DOHH2 (cell line): ENCODE results near the gene TBC1D2B.

Source experiments
- H3F3A ChIP-seq: fragments of 200-600 bp; sonication (generic), shearing (Covaris generic); 2 replicates; pipeline ENCODE4 v1.6.0; 2016; ENCODE audit warnings: antibody characterized with exemption, mild to moderate bottlenecking; ENCODE audit not compliant: control insufficient read depth, insufficient read depth
- H3K27ac ChIP-seq: fragments of 200-600 bp; sonication (generic); 2 replicates; pipeline ENCODE4 v1.5.1; 2014; ENCODE audit warnings: low read depth, mild to moderate bottlenecking, low read length, moderate library complexity
- H3K27me3 ChIP-seq: fragments of 200-600 bp; sonication (generic); 2 replicates; pipeline ENCODE4 v1.6.1; 2014; ENCODE audit warnings: mild to moderate bottlenecking, low read length, mixed read lengths; ENCODE audit not compliant: control insufficient read depth
- H3K36me3 ChIP-seq: fragments of 200-600 bp; sonication (generic); 2 replicates; pipeline ENCODE4 v1.6.1; 2014; ENCODE audit warnings: mild to moderate bottlenecking, low read length, moderate library complexity, mixed read lengths; ENCODE audit not compliant: control insufficient read depth
- H3K4me1 ChIP-seq: fragments of 200-600 bp; sonication (generic); 2 replicates; pipeline ENCODE4 v1.6.1; 2014; ENCODE audit warnings: mild to moderate bottlenecking, low read length, mixed read lengths; ENCODE audit not compliant: control insufficient read depth
- H3K4me2 ChIP-seq: fragments of 200-600 bp; sonication (generic); 2 replicates; pipeline ENCODE4 v1.6.0; 2014; ENCODE audit warnings: mild to moderate bottlenecking, low read length, moderate library complexity
- H3K4me3 ChIP-seq: fragments of 200-600 bp; sonication (generic); 2 replicates; pipeline ENCODE4 v1.5.1; 2014; ENCODE audit warnings: mild to moderate bottlenecking, low read length, mixed read lengths
- H3K79me2 ChIP-seq: fragments of 200-600 bp; sonication (generic); 2 replicates; pipeline ENCODE4 v1.6.1; 2014; ENCODE audit warnings: mild to moderate bottlenecking, low read length, mixed read lengths; ENCODE audit not compliant: control insufficient read depth
- H3K9me2 ChIP-seq: fragments of 200-600 bp; sonication (generic); replicated peaks from 2 replicates; pipeline ENCODE4 v1.6.1; 2014; ENCODE audit warnings: mild to moderate bottlenecking, low read length, mixed read lengths; ENCODE audit not compliant: control insufficient read depth
- H3K9me3 ChIP-seq: fragments of 200-600 bp; sonication (generic); 2 replicates; pipeline ENCODE4 v1.6.1; 2014; ENCODE audit warnings: antibody characterized with exemption, low read length, mixed read lengths; ENCODE audit not compliant: control insufficient read depth, insufficient read depth
- H4K20me1 ChIP-seq: fragments of 200-600 bp; sonication (generic); 2 replicates; pipeline ENCODE4 v1.6.0; 2014; ENCODE audit warnings: low read depth, mild to moderate bottlenecking, antibody characterized with exemption, low read length, moderate library complexity; ENCODE audit not compliant: control insufficient read depth, insufficient read depth
- EZH2phosphoT487 ChIP-seq: fragments of 200-600 bp; sonication (generic); IDR thresholded peaks from 2 replicates; pipeline ENCODE4 v1.6.1; 2017; ENCODE audit warnings: borderline replicate concordance, mild to moderate bottlenecking, antibody characterized with exemption, low read length, moderate library complexity, mixed read lengths
- TF ChIP-seq, protein P1 (sequence below): fragments of 200-600 bp; sonication (generic); IDR thresholded peaks from one replicate; pipeline ENCODE4 v1.5.1; 2014; ENCODE audit warnings: antibody characterized with exemption, mild to moderate bottlenecking, low read depth, low read length; ENCODE audit not compliant: poor library complexity, severe bottlenecking

TBC1D2B gene

DNA sequence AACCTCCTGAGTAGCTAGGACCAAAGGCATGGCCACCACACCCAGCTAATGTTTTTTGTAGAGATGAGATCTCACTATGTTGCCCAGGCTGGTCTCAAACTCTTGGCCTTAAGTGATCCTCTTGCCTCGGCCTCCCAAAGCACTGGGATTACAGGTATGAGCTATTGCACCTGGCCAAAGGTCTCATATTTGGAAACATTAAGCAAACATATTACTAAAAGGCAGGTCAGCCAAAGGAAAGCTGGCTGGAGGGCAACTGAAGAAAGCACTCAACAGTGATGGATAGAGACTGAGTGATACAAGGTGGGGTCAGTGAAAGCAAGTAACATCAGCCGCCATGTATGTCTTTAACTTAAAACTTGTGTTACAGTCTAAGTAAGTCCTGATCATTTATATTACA lies 57.5 kb downstream of the TBC1D2B start:
- Histone ChIP-seq H3F3A (no peaks in the 10 kb centered on the region), H3K9me3 (no peaks in the 10 kb centered on the region), H3K4me2 (no peak overlapping the region), H4K20me1 (no peaks in the 10 kb centered on the region), H3K79me2 (no peaks in the 10 kb centered on the region), H3K27ac (no peak overlapping the region), H3K4me3 (no peak overlapping the region), H3K36me3 (peaks cover 21% of the 10 kb centered on the region), H3K9me2 (no peaks in the 10 kb centered on the region), H3K4me1 (no peaks in the 10 kb centered on the region), H3K27me3 (no peaks in the 10 kb centered on the region)
- no peak for TF ChIP-seq EZH2phosphoT487
- TF ChIP-seq, protein P1, sequence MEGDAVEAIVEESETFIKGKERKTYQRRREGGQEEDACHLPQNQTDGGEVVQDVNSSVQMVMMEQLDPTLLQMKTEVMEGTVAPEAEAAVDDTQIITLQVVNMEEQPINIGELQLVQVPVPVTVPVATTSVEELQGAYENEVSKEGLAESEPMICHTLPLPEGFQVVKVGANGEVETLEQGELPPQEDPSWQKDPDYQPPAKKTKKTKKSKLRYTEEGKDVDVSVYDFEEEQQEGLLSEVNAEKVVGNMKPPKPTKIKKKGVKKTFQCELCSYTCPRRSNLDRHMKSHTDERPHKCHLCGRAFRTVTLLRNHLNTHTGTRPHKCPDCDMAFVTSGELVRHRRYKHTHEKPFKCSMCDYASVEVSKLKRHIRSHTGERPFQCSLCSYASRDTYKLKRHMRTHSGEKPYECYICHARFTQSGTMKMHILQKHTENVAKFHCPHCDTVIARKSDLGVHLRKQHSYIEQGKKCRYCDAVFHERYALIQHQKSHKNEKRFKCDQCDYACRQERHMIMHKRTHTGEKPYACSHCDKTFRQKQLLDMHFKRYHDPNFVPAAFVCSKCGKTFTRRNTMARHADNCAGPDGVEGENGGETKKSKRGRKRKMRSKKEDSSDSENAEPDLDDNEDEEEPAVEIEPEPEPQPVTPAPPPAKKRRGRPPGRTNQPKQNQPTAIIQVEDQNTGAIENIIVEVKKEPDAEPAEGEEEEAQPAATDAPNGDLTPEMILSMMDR, result no peak

DNA sequence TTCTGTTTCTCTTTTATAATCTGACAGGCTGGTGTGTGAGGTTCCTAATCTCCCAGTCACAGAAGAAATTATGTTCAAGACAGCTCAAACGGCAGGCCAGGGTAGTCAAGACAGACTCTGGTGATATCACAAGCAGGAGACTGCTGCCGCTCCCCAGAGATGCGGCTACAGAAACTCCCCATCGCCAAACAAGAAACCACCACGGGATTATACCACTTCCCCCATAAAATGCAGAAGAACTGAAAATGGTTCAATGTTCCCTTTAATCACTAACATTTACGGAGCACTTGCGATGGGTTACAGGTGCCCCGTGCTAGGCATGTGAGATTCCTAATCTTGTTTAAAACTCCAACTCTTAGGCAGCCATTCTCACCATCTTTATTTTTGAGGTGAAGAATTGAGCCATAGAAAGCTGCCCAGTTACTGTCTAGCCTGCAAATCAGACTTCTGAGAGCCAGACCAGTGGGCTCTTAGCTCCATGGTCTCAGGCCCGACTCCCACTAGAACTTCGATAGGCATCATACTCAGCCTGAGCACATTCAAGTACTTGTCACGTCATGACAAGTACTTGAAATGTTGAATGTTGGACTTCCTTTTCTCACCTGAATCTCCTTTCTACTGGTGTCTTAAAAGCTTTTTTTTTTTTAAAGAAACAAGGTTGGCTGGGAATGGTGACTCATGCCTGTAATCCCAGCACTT lies 58.4 kb downstream of the TBC1D2B start:
- H3K27me3 ChIP-seq, result no peaks in the 10 kb centered on the region
- H4K20me1 ChIP-seq, result no peaks in the 10 kb centered on the region
- H3K27ac ChIP-seq, result no peak overlapping the region
- no peaks in the 10 kb centered on the region for H3K79me2 ChIP-seq
- no peak overlapping the region for H3K4me2 ChIP-seq
- H3K36me3 ChIP-seq, result peaks cover 15% of the 10 kb centered on the region
- no peak overlapping the region for H3K4me3 ChIP-seq
- H3K9me3 ChIP-seq, result no peaks in the 10 kb centered on the region
- no peak for TF ChIP-seq EZH2phosphoT487
- TF ChIP-seq, protein P1, result no peak
- H3F3A ChIP-seq, result no peaks in the 10 kb centered on the region
- H3K9me2 ChIP-seq, result no peaks in the 10 kb centered on the region
- H3K4me1 ChIP-seq, result no peaks in the 10 kb centered on the region

DNA sequence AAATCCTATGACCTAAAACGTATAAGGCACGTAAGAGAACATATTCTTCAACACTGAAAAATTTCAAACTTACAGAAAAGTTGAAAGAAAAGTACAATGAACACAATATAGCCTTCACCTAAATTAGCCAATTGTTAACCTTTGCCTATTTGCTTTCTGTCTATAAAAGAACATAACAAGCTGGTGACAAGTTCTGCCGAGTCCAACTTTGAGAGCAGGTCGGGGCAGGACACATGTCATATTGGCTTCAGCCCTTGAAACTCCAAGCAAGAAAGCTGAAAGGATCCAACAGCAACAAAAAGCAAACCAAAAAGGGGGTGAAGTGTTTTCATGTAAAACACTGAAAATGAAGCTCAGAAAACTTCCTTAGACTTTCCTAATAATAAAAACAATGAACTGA lies 59.1 kb downstream of the TBC1D2B start:
- Histone ChIP-seq H3K27ac (no peak overlapping the region), H4K20me1 (no peaks in the 10 kb centered on the region), H3K4me2 (no peak overlapping the region), H3K9me2 (no peaks in the 10 kb centered on the region), H3K79me2 (no peaks in the 10 kb centered on the region), H3K4me3 (no peak overlapping the region), H3K9me3 (no peaks in the 10 kb centered on the region), H3F3A (no peaks in the 10 kb centered on the region), H3K36me3 (peaks cover 10% of the 10 kb centered on the region), H3K27me3 (no peaks in the 10 kb centered on the region), H3K4me1 (no peaks in the 10 kb centered on the region)
- TF ChIP-seq, protein P1, result no peak
- no peak for TF ChIP-seq EZH2phosphoT487
